ENCODE measurements around the gene CHCHD3. TPM values are rescaled to one million over a fixed set of nuclear protein-coding genes. Genes with fewer than 3 reads are reported as not detected.

CHCHD3 gene
- total and polyA plus RNA-seq, 7 experiments from 2014 or later, result 25.6 to 49.7 (median 38.6) TPM

- ATAC-seq (peak; percentile 27), DNase-seq (peak in 4 of 9 donors; percentile 1 to 16 (median 4))
- Histone ChIP-seq H3K4me3 (ENCODE audit: low read length) (no peak overlapping the region), H3K27ac (ENCODE audit: low read depth, low read length) (no peak overlapping the region), H3K27me3 (ENCODE audit: control insufficient read depth in 2 of 2, insufficient read depth in 2 of 2, low read length in 2 of 2) (no peaks in the 10 kb centered on the region), H3K4me1 (ENCODE audit: control insufficient read depth in 2 of 2, insufficient read depth in 2 of 2, low read length in 2 of 2) (no peaks in the 10 kb centered on the region), H3K36me3 (ENCODE audit: control insufficient read depth in 2 of 3, insufficient read depth in 3 of 3, low read length in 3 of 3) (no peaks in the 10 kb centered on the region), H3K9me3 (ENCODE audit: control insufficient read depth in 2 of 3, low read length in 3 of 3) (no peaks in the 10 kb centered on the region)
- peaks cover 2 to 64% (median 39%) of the 10 kb centered on the region in 7 donors for H3K4me1 Mint-ChIP-seq
- H3K9me3 Mint-ChIP-seq, result no peaks in the 10 kb centered on the region
- H3K27me3 Mint-ChIP-seq, result no peaks in the 10 kb centered on the region
- peak overlapping the region in 1 of 10 donors; percentile 4 for H3K4me3 Mint-ChIP-seq
- ChIA-PET CTCF (interaction anchor here (0.7 to 1.6 kb wide), 2 partner anchors 12 to 78 kb away, joined by 3 read pairs; no protein-coding TSS in a partner anchor), POLR2A (no interaction called here)
- H3K27ac Mint-ChIP-seq, result peak overlapping the region in 1 of 9 donors; percentile 49
- intact Hi-C loops (cut with micrococcal nuclease), result no loop called here
- peaks cover 3 to 40% (median 26%) of the 10 kb centered on the region in 5 donors for H3K36me3 Mint-ChIP-seq
Measured at GRCh38 chr7:133051066-133051465, 30.8 kb downstream of the CHCHD3 start.

DNA sequence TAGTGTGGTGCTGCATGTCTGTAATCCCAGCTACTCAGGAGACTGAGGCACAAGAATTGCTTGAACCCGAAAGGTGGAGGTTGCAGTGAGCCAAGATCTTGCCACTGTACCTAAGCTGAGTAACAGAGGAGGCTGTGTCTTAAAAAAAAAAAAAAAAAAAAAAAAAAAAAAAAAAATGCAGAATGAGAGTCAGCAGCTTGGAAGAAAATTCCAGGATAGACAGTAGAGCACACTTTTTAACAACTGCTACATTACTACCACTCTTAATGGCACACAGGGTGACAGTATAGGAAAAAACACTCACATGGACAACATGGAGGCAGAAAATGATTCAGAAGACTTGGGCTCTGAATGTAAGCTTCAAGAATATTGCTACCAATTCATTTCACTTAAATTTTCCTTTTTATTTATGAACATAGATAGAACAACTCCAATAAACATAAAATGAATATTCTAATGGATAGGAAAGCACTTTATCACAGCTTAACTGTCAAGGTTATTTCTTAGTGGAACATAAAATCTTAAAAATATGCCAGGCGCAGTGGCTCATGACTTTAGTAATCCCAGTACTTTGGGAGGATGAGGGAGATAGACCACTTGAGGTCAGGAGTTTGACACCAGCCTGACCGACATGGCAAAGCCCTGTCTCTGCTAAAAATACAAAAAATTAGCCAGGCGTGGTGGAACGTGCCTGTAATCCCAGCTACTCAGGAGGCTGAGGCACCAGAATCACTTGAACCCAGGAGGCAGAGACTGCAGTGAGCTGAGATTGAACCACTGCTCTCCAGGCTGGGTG, 31.5 kb downstream of the CHCHD3 start:
- no peak overlapping the region for H3K4me3 Mint-ChIP-seq

DNA sequence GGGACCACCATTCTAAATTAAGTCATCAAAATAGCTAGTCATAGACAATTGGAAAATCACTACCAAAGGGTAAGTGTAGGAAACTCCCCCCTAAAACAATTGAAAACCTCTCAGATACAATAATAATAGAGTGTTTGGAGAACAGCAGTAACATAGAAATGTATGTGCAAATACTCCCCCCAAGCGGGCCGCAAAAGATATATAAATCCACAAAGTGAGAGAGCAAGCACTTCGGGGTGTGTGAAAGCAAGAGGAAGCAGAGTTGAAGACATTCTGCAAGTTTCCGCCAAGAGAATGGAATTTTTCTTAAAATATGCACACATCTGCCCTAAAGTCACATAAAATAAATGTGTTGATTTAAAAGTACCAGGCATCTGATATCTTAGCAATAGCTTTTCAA, 33.3 kb downstream of the CHCHD3 start:
- H3K4me3 ChIP-seq (ENCODE audit: low read length), result no peak overlapping the region
- H3K36me3 ChIP-seq (ENCODE audit: control insufficient read depth in 2 of 3, insufficient read depth in 3 of 3, low read length in 3 of 3), result no peaks in the 10 kb centered on the region
- DNase-seq, result no peak
- H3K9me3 ChIP-seq (ENCODE audit: control insufficient read depth in 2 of 3, low read length in 3 of 3), result no peaks in the 10 kb centered on the region
- no peaks in the 10 kb centered on the region for H3K27me3 ChIP-seq (ENCODE audit: control insufficient read depth in 2 of 2, insufficient read depth in 2 of 2, low read length in 2 of 2)
- Mint-ChIP-seq H3K36me3 (peaks cover 2 to 55% (median 40%) of the 10 kb centered on the region in 5 donors), H3K4me1 (peaks cover 0 to 58% (median 34%) of the 10 kb centered on the region in 7 donors), H3K27me3 (no peaks in the 10 kb centered on the region), H3K9me3 (no peaks in the 10 kb centered on the region), H3K4me3 (no peak overlapping the region), H3K27ac (no peak overlapping the region)
- intact Hi-C loops (cut with micrococcal nuclease), result no loop called here
- ChIA-PET CTCF (no interaction called here), POLR2A (no interaction called here)
- no peaks in the 10 kb centered on the region for H3K4me1 ChIP-seq (ENCODE audit: control insufficient read depth in 2 of 2, insufficient read depth in 2 of 2, low read length in 2 of 2)
- ATAC-seq, result no peak
- no peak overlapping the region for H3K27ac ChIP-seq (ENCODE audit: low read depth, low read length)

More for the DNA sequence above, 31.5 kb downstream of the CHCHD3 start:
- Mint-ChIP-seq H3K36me3 (peaks cover 2 to 46% (median 33%) of the 10 kb centered on the region in 5 donors), H3K4me1 (peaks cover 2 to 64% (median 39%) of the 10 kb centered on the region in 7 donors), H3K27ac (no peak overlapping the region), H3K27me3 (no peaks in the 10 kb centered on the region), H3K9me3 (no peaks in the 10 kb centered on the region)
- no peak for ATAC-seq
- H3K27ac ChIP-seq (ENCODE audit: low read depth, low read length), result no peak overlapping the region
- ChIA-PET POLR2A (no interaction called here), CTCF (interaction anchor here (0.7 to 1.6 kb wide), 2 partner anchors 11 to 77 kb away, joined by 3 read pairs; no protein-coding TSS in a partner anchor)
- H3K9me3 ChIP-seq (ENCODE audit: control insufficient read depth in 2 of 3, low read length in 3 of 3), result no peaks in the 10 kb centered on the region
- H3K27me3 ChIP-seq (ENCODE audit: control insufficient read depth in 2 of 2, insufficient read depth in 2 of 2, low read length in 2 of 2), result no peaks in the 10 kb centered on the region
- H3K4me3 ChIP-seq (ENCODE audit: low read length), result no peak overlapping the region
- H3K36me3 ChIP-seq (ENCODE audit: control insufficient read depth in 2 of 3, insufficient read depth in 3 of 3, low read length in 3 of 3), result no peaks in the 10 kb centered on the region
- no peak for DNase-seq
- no peaks in the 10 kb centered on the region for H3K4me1 ChIP-seq (ENCODE audit: control insufficient read depth in 2 of 2, insufficient read depth in 2 of 2, low read length in 2 of 2)
- intact Hi-C loops (cut with micrococcal nuclease), result no loop called here

DNA sequence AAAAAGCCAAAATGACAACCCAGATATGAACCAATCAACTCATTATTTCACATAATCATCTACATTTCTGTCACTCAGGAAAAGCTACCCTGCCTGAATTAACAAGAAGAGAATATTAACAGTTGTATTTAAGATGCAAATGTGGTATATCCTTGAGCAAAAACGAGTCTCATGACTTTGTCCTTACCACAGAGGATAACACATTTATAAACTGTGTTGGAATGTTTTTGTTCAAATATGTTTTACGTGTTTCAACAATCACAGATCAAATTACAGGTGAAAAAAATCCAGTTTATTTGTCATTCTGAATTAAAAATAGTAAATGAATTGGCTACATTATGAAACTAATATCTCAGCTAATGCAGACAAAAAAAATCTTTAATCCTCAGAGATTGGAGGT, 34.6 kb downstream of the CHCHD3 start:
- Histone ChIP-seq H3K27me3 (ENCODE audit: control insufficient read depth in 2 of 2, insufficient read depth in 2 of 2, low read length in 2 of 2) (no peaks in the 10 kb centered on the region), H3K4me1 (ENCODE audit: control insufficient read depth in 2 of 2, insufficient read depth in 2 of 2, low read length in 2 of 2) (no peaks in the 10 kb centered on the region), H3K4me3 (ENCODE audit: low read length) (no peak overlapping the region), H3K9me3 (ENCODE audit: control insufficient read depth in 2 of 3, low read length in 3 of 3) (no peaks in the 10 kb centered on the region), H3K27ac (ENCODE audit: low read depth, low read length) (no peak overlapping the region), H3K36me3 (ENCODE audit: control insufficient read depth in 2 of 3, insufficient read depth in 3 of 3, low read length in 3 of 3) (no peaks in the 10 kb centered on the region)
- intact Hi-C loops (cut with micrococcal nuclease), result no loop called here
- peaks cover 2 to 48% (median 42%) of the 10 kb centered on the region in 5 donors for H3K36me3 Mint-ChIP-seq
- ChIA-PET CTCF (no interaction called here), POLR2A (no interaction called here)
- no peak for DNase-seq
- H3K4me3 Mint-ChIP-seq, result no peak overlapping the region
- no peak for ATAC-seq
- no peak overlapping the region for H3K27ac Mint-ChIP-seq
- peaks cover 0 to 47% (median 24%) of the 10 kb centered on the region in 7 donors for H3K4me1 Mint-ChIP-seq
- no peaks in the 10 kb centered on the region for H3K9me3 Mint-ChIP-seq
- no peaks in the 10 kb centered on the region for H3K27me3 Mint-ChIP-seq

GRCh38 chr7:133044722-133045473, 37.0 kb downstream of the CHCHD3 start:
- ATAC-seq (no peak), DNase-seq (no peak)
- ChIA-PET POLR2A (no interaction called here), CTCF (no interaction called here)
- no peaks in the 10 kb centered on the region for H3K27me3 ChIP-seq (ENCODE audit: control insufficient read depth in 2 of 2, insufficient read depth in 2 of 2, low read length in 2 of 2)
- H3K27ac ChIP-seq (ENCODE audit: low read depth, low read length), result no peak overlapping the region
- Mint-ChIP-seq H3K36me3 (peaks cover 2 to 62% (median 55%) of the 10 kb centered on the region in 5 donors), H3K9me3 (no peaks in the 10 kb centered on the region), H3K27me3 (no peaks in the 10 kb centered on the region), H3K27ac (no peak overlapping the region), H3K4me3 (no peak overlapping the region), H3K4me1 (peaks cover 0 to 48% (median 26%) of the 10 kb centered on the region in 7 donors)
- no peaks in the 10 kb centered on the region for H3K4me1 ChIP-seq (ENCODE audit: control insufficient read depth in 2 of 2, insufficient read depth in 2 of 2, low read length in 2 of 2)
- no peak overlapping the region for H3K4me3 ChIP-seq (ENCODE audit: low read length)
- no peaks in the 10 kb centered on the region for H3K9me3 ChIP-seq (ENCODE audit: control insufficient read depth in 2 of 3, low read length in 3 of 3)
- no peaks in the 10 kb centered on the region for H3K36me3 ChIP-seq (ENCODE audit: control insufficient read depth in 2 of 3, insufficient read depth in 3 of 3, low read length in 3 of 3)
- intact Hi-C loops (cut with micrococcal nuclease), result no loop called here

- POLR2A ChIA-PET, result no interaction called here
- no peak for ATAC-seq
- H3K36me3 Mint-ChIP-seq, result peaks cover 0 to 39% (median 30%) of the 10 kb centered on the region in 5 donors
Measured at GRCh38 chr7:133040674-133041073, 41.2 kb downstream of the CHCHD3 start.

More at GRCh38 chr7:133040674-133041073, 41.2 kb downstream of the CHCHD3 start:
- Mint-ChIP-seq H3K27me3 (no peaks in the 10 kb centered on the region), H3K27ac (no peak overlapping the region), H3K4me3 (no peak overlapping the region), H3K4me1 (peaks cover 0 to 33% (median 17%) of the 10 kb centered on the region in 7 donors), H3K9me3 (no peaks in the 10 kb centered on the region)
- Histone ChIP-seq H3K4me1 (ENCODE audit: control insufficient read depth in 2 of 2, insufficient read depth in 2 of 2, low read length in 2 of 2) (no peaks in the 10 kb centered on the region), H3K27me3 (ENCODE audit: control insufficient read depth in 2 of 2, insufficient read depth in 2 of 2, low read length in 2 of 2) (no peaks in the 10 kb centered on the region), H3K9me3 (ENCODE audit: control insufficient read depth in 2 of 3, low read length in 3 of 3) (no peaks in the 10 kb centered on the region), H3K36me3 (ENCODE audit: control insufficient read depth in 2 of 3, insufficient read depth in 3 of 3, low read length in 3 of 3) (no peaks in the 10 kb centered on the region), H3K27ac (ENCODE audit: low read depth, low read length) (no peak overlapping the region), H3K4me3 (ENCODE audit: low read length) (no peak overlapping the region)
- CTCF ChIA-PET, result no interaction called here
- intact Hi-C loops (cut with micrococcal nuclease), result no loop called here
- no peak for DNase-seq
